H1 (cell line): ENCODE measurements around the gene MCM9. TPM values are rescaled to one million over a fixed set of nuclear protein-coding genes. Genes with fewer than 3 reads are reported as not detected.

Source experiments
- CTCF ChIA-PET: fragments of 300-600 bp; sonication (Branson Sonifier 250); formaldehyde crosslinking; loops from one replicate; lab custom pipeline; 2021; ENCODE audit not compliant: partially characterized antibody; lab: Charles Lee
- POLR2A ChIA-PET: fragments of 300-600 bp; sonication (Branson Sonifier 250); formaldehyde crosslinking; loops from one replicate; lab custom pipeline; 2021; ENCODE audit warnings: inconsistent platforms; ENCODE audit not compliant: partially characterized antibody; lab: Charles Lee
- DNase-seq, 2 experiments: peaks; one replicate each; pipeline versions ENCODE4 v3.0.0 to v3.0.0-alpha.2; 2010 to 2022; ENCODE audit warnings: low spot score in 2 of 2, low read depth in 1 of 2, mixed read lengths in 1 of 2
- FAIRE-seq: peaks from 2 replicates; lab custom pipeline; 2011; peaks lifted over from hg19 to GRCh38; lab: Jason Lieb, UNC
- H2AFZ ChIP-seq: 2 replicates; pipeline ENCODE4 v1.8.1; 2012; ENCODE audit warnings: low read length, inconsistent platforms
- H2AK5ac ChIP-seq: 2 replicates; pipeline ENCODE4 v1.6.1; 2013; ENCODE audit warnings: low read depth, low read length
- H2BK120ac ChIP-seq: replicated peaks from 2 replicates; pipeline ENCODE3; 2013; ENCODE audit warnings: low read depth, low read length, inconsistent platforms
- H2BK12ac ChIP-seq: 2 replicates; pipeline ENCODE4 v1.6.1; 2013; ENCODE audit warnings: low read depth, low read length
- H2BK15ac ChIP-seq: 2 replicates; pipeline ENCODE4 v1.6.1; 2013; ENCODE audit warnings: low read length
- H2BK20ac ChIP-seq: 2 replicates; pipeline ENCODE4 v1.6.1; 2013; ENCODE audit warnings: low read length
- H2BK5ac ChIP-seq: 2 replicates; pipeline ENCODE4 v1.6.1; 2013; ENCODE audit warnings: low read depth, low read length
- H3K14ac ChIP-seq: 2 replicates; pipeline ENCODE4 v1.6.1; 2013; ENCODE audit warnings: inconsistent platforms; ENCODE audit not compliant: insufficient read length
- H3K18ac ChIP-seq: 2 replicates; pipeline ENCODE4 v1.6.1; 2013; ENCODE audit warnings: low read length; ENCODE audit errors: extremely low read depth
- H3K23ac ChIP-seq: 2 replicates; pipeline ENCODE4 v1.6.1; 2013; ENCODE audit warnings: inconsistent platforms; ENCODE audit not compliant: insufficient read length
- H3K23me2 ChIP-seq: 2 replicates; pipeline ENCODE4 v1.6.1; 2013; ENCODE audit warnings: low read depth, low read length
- H3K27ac ChIP-seq: 2 replicates; pipeline ENCODE4 v1.6.1; 2011; ENCODE audit warnings: low read depth, low read length, inconsistent platforms
- H3K27me3 ChIP-seq, 4 experiments: replicated peaks in 1 of 4; 1 replicate in 1 of 4; 2 replicates in 3 of 4; pipeline versions ENCODE4 v1.6.1 to v1.8.1; 2011 to 2013; ENCODE audit warnings: low read length in 3 of 4, mild to moderate bottlenecking in 3 of 4, inconsistent platforms in 2 of 4, mixed read lengths in 2 of 4, moderate library complexity in 1 of 4; ENCODE audit not compliant: control insufficient read depth in 3 of 4, insufficient read depth in 3 of 4; ENCODE audit errors: extremely low read depth in 1 of 4
- H3K36me3 ChIP-seq, 4 experiments: 2 replicates each; pipeline versions ENCODE4 v1.6.1 to v1.8.1; 2011 to 2013; ENCODE audit warnings: mild to moderate bottlenecking in 4 of 4, low read length in 3 of 4, moderate library complexity in 2 of 4, control low read depth in 1 of 4, inconsistent platforms in 1 of 4; ENCODE audit not compliant: insufficient read depth in 4 of 4, control insufficient read depth in 2 of 4
- H3K4ac ChIP-seq: replicated peaks from 2 replicates; pipeline ENCODE3; 2013; ENCODE audit warnings: low read length, low read depth, mixed read lengths, inconsistent platforms; ENCODE audit not compliant: insufficient read length
- H3K4me1 ChIP-seq, 4 experiments: replicated peaks in 1 of 4; 1 replicate in 1 of 4; 2 replicates in 3 of 4; pipeline versions ENCODE4 v1.6.1 to v1.8.1; 2011 to 2013; ENCODE audit warnings: low read length in 3 of 4, inconsistent platforms in 2 of 4, mixed read lengths in 1 of 4; ENCODE audit not compliant: insufficient read depth in 4 of 4, control insufficient read depth in 3 of 4
- H3K4me2 ChIP-seq, 2 experiments: 2 replicates each; pipeline versions ENCODE4 v1.6.1 to v1.8.1; 2011 to 2013; ENCODE audit warnings: low read depth in 2 of 2, low read length in 2 of 2, control low read depth in 1 of 2, inconsistent platforms in 1 of 2, mild to moderate bottlenecking in 1 of 2; ENCODE audit not compliant: insufficient read depth in 1 of 2
- H3K4me3 ChIP-seq, 4 experiments: fragments of 200-600, 300-600 bp in 1 of 4; sonication (generic), shearing (Covaris generic), sonication (Bioruptor Twin) in 1 of 4; 2 replicates each; pipeline versions ENCODE4 v1.5.1 to v1.8.1; 2011 to 2016; ENCODE audit warnings: low read length in 4 of 4, low read depth in 3 of 4, control low read depth in 2 of 4, inconsistent platforms in 2 of 4, mild to moderate bottlenecking in 2 of 4, mixed read lengths in 1 of 4, moderate library complexity in 1 of 4; ENCODE audit not compliant: insufficient read depth in 2 of 4; ENCODE audit errors: extremely low read depth in 1 of 4
- H3K56ac ChIP-seq: replicated peaks from 2 replicates; pipeline ENCODE3; 2013; ENCODE audit warnings: low read depth, mild to moderate bottlenecking, mixed read lengths, low read length, inconsistent platforms; ENCODE audit not compliant: insufficient read length
- H3K79me1 ChIP-seq: 2 replicates; pipeline ENCODE4 v1.6.1; 2013; ENCODE audit warnings: low read depth, low read length, control low read depth
- H3K79me2 ChIP-seq, 2 experiments: 2 replicates each; pipeline versions ENCODE4 v1.6.1 to v1.8.1; 2012 to 2013; ENCODE audit warnings: low read length in 2 of 2, mild to moderate bottlenecking in 2 of 2, inconsistent platforms in 1 of 2; ENCODE audit not compliant: insufficient read depth in 2 of 2, control insufficient read depth in 1 of 2
- H3K9ac ChIP-seq, 4 experiments: replicated peaks in 1 of 4; 1 replicate in 1 of 4; 2 replicates in 3 of 4; pipeline versions ENCODE4 v1.6.1 to v1.8.1; 2011 to 2013; ENCODE audit warnings: low read depth in 3 of 4, low read length in 3 of 4, control low read depth in 2 of 4, mild to moderate bottlenecking in 2 of 4, moderate library complexity in 2 of 4, inconsistent platforms in 1 of 4; ENCODE audit errors: extremely low read depth in 1 of 4
- H3K9me3 ChIP-seq, 2 experiments: 2 replicates each; pipeline versions ENCODE4 v1.6.1 to v1.8.1; 2012 to 2013; ENCODE audit warnings: mild to moderate bottlenecking in 2 of 2, moderate library complexity in 2 of 2, control low read depth in 1 of 2, inconsistent platforms in 1 of 2, low read depth in 1 of 2, low read length in 1 of 2, mixed read lengths in 1 of 2; ENCODE audit not compliant: insufficient read depth in 2 of 2
- H4K20me1 ChIP-seq, 2 experiments: replicated peaks in 1 of 2; 2 replicates each; pipeline versions ENCODE3 to v1.8.1; 2011 to 2013; ENCODE audit warnings: inconsistent platforms in 2 of 2, low read length in 2 of 2, mild to moderate bottlenecking in 1 of 2; ENCODE audit not compliant: insufficient read depth in 2 of 2, control insufficient read depth in 1 of 2
- H4K5ac ChIP-seq: 2 replicates; pipeline ENCODE4 v1.6.1; 2013; ENCODE audit warnings: low read length, low read depth, mixed read lengths, inconsistent platforms; ENCODE audit not compliant: insufficient read length
- H4K8ac ChIP-seq: 2 replicates; pipeline ENCODE4 v1.8.0; 2013; ENCODE audit warnings: mild to moderate bottlenecking, moderate library complexity, low read length, inconsistent platforms; ENCODE audit not compliant: insufficient read depth; ENCODE audit errors: extremely low read depth
- H4K91ac ChIP-seq: replicated peaks from 2 replicates; pipeline ENCODE3; 2013; ENCODE audit warnings: low read length, mixed read lengths, inconsistent platforms; ENCODE audit not compliant: insufficient read length
- CHD1 ChIP-seq: IDR thresholded peaks from 2 replicates; pipeline ENCODE4 v1.6.1; 2012; ENCODE audit warnings: low read depth, low read length, improper control_type of control experiment
- KDM1A ChIP-seq: fragments of 200-600, 300-600 bp; sonication (generic); IDR thresholded peaks from 2 replicates; pipeline ENCODE4 v1.7.1; 2016; ENCODE audit warnings: mild to moderate bottlenecking, low read length, borderline replicate concordance
- WGBS, 2 experiments: shearing (Covaris generic) in 1 of 2; methylation state at CpG; one replicate each; pipeline versions ENCODE4 v1.1.6 to v1.1.7; 2013 to 2015; ENCODE audit warnings: low lambda C conversion rate in 2 of 2, mixed read lengths in 2 of 2, inconsistent platforms in 1 of 2, low coverage in 1 of 2, missing lambda C conversion rate in 1 of 2; ENCODE audit not compliant: insufficient replicate concordance in 2 of 2, insufficient coverage in 1 of 2, insufficient read length in 1 of 2; ENCODE audit errors: extremely low coverage in 1 of 2, missing lambda C conversion rate in 1 of 2; 5-methylcytosine and 5-hydroxymethylcytosine counted together
- polyA plus RNA-seq, 7 experiments: library from polyadenylated mRNA; depleted of rRNA in 3 of 7; stranded (reverse) in 5 of 7; unstranded in 2 of 7; fragments of >200 nt in 5 of 7; fragments of 200-250 nt in 2 of 7; gene quantifications; 1 replicate in 5 of 7; 2 replicates in 1 of 7; 4 replicates in 1 of 7; pipeline versions ENCODE4 v1.2.1 to v1.2.3, GENCODE V29; 2011 to 2013; ENCODE audit warnings: missing spikeins in 2 of 7, mixed read lengths in 2 of 7
- total RNA-seq: library from RNA; stranded (reverse); fragmentation: NEBNext Ultra II Directional; extraction: Animal tissue kit (Norgen Biotek cat#: 25700); gene quantifications from 2 replicates; pipeline ENCODE4 v1.2.1, GENCODE V29; 2021

Gene MCM9
- total and polyA plus RNA-seq, 2 of the 8 experiments (the other 6 are each of a cell fraction or from before 2014, with no cell fraction given), result 3.7 to 11.4 TPM

- H2BK20ac ChIP-seq, result no peak within 1 kb of the TSS
- POLR2A ChIA-PET, result interaction anchor here (1.3 to 3.1 kb wide), 7 partner anchors 10 to 242 kb away, joined by 3 to 19 read pairs (median 4); partner anchors contain the start of genes CEP85L and MCM9
- H4K20me1 ChIP-seq, result peaks cover 0 to 3% of the 10 kb centered on the region in 2 experiments
- H2AK5ac ChIP-seq, result no peak within 1 kb of the TSS
- no peak within 1 kb of the TSS for H2BK15ac ChIP-seq
- H3K79me2 ChIP-seq, result peaks cover 4 to 56% of the 10 kb centered on the region in 2 experiments
- peak within 1 kb of the TSS; percentile 51 for H4K91ac ChIP-seq
- H3K56ac ChIP-seq, result peak within 1 kb of the TSS; percentile 52
- no peak within 1 kb of the TSS for H2BK120ac ChIP-seq
- peak within 1 kb of the TSS; percentile 97; the same call in 1 of the 2 replicates for H4K8ac ChIP-seq
- H3K4me2 ChIP-seq, result peak within 1 kb of the TSS; percentile 68 to 73
- H3K9ac ChIP-seq, result peak within 1 kb of the TSS; percentile 92 to 95 (median 93)
- H3K27ac ChIP-seq, result peak within 1 kb of the TSS; percentile 90
- peaks cover 2 to 8% (median 4%) of the 10 kb centered on the region in 4 experiments; a peak in 5 of 7 replicates for H3K4me1 ChIP-seq
- H3K4ac ChIP-seq, result no peak within 1 kb of the TSS
- DNase-seq (peak; percentile 92), FAIRE-seq (no peak)
- H3K9me3 ChIP-seq, result no peaks in the 10 kb centered on the region
- H3K27me3 ChIP-seq, result no peaks in the 10 kb centered on the region
- peak within 1 kb of the TSS; percentile 98 for H2AFZ ChIP-seq
- peak within 1 kb of the TSS; percentile 87 to 97 (median 92) for H3K4me3 ChIP-seq
- CTCF ChIA-PET, result interaction anchor here (0.6 to 1.6 kb wide), 5 partner anchors 9 to 1226 kb away, joined by 3 to 4 read pairs (median 4); no protein-coding TSS in a partner anchor
- H4K5ac ChIP-seq, result peak within 1 kb of the TSS; percentile 84
- peak within 1 kb of the TSS; percentile 80 for H2BK5ac ChIP-seq
- peaks cover 0 to 6% (median 0%) of the 10 kb centered on the region in 4 experiments; a peak in 3 of 8 replicates for H3K36me3 ChIP-seq
- H3K23ac ChIP-seq, result no peak within 1 kb of the TSS
- WGBS, 2 experiments, result 3% methylated on average over 38 of the region's 51 CpGs; no CpG with 5 or more reads in 1 of the 2 experiments
- peak within 1 kb of the TSS; percentile 84; the same call in 1 of the 2 replicates for H3K18ac ChIP-seq
- H3K79me1 ChIP-seq, result peaks cover 6% of the 10 kb centered on the region; the same call in 1 of the 2 replicates
- H3K14ac ChIP-seq, result no peak within 1 kb of the TSS
- 0 out of 2 replicates have a peak, but pooled peaks cover 3% of the 10 kb centered on the region for H3K23me2 ChIP-seq
- H2BK12ac ChIP-seq, result no peak within 1 kb of the TSS; the same call in 1 of the 2 replicates
- no peak for TF ChIP-seq CHD1
- no peak for TF ChIP-seq KDM1A
These were observed 41.0 kb downstream of the MCM9 start, which contains the start of gene ASF1A for GRCh38 chr6:118893807-118894424. ASF1A (plus strand) TSS chr6:118894152; CDS start chr6:118894414, 262 bp downstream.
